PFSK-1 (cell line): ENCODE results near the gene NSUN2.

Experiments used
- FOXP2 ChIP-seq: optimal IDR thresholded peaks from 2 replicates; pipeline ENCODE3; 2011; ENCODE audit warnings: borderline replicate concordance, control low read depth, inconsistent platforms; ENCODE audit not compliant: insufficient read depth; ENCODE audit errors: extremely low read length, extremely low read depth
- POLR2AphosphoS5 ChIP-seq: IDR thresholded peaks from 2 replicates; pipeline ENCODE4 v1.6.1; 2012; ENCODE audit warnings: low read depth, mild to moderate bottlenecking, control low read depth, low read length, moderate library complexity
- SIN3A ChIP-seq: IDR thresholded peaks from 2 replicates; pipeline ENCODE4 v1.6.1; 2012; ENCODE audit warnings: mild to moderate bottlenecking, low read length, moderate library complexity, borderline replicate concordance; ENCODE audit not compliant: insufficient read depth
- TAF1 ChIP-seq: IDR thresholded peaks from 2 replicates; pipeline ENCODE4 v1.6.1; 2012; ENCODE audit warnings: low read length, control low read depth, borderline replicate concordance; ENCODE audit not compliant: insufficient read depth
- TF ChIP-seq, protein P1 (sequence below), 2 experiments: IDR thresholded peaks; 2 replicates each; pipeline versions ENCODE4 v1.6.1 to v1.8.0; 2011 to 2012; ENCODE audit warnings: low read depth in 2 of 2, low read length in 2 of 2, control low read depth in 1 of 2, inconsistent platforms in 1 of 2, mild to moderate bottlenecking in 1 of 2, moderate library complexity in 1 of 2; ENCODE audit not compliant: insufficient read depth in 1 of 2

Gene NSUN2

GRCh38 chr5:6553972-6554371 is 78.9 kb downstream of the NSUN2 start:
- TF ChIP-seq FOXP2 (no peak), POLR2AphosphoS5 (no peak), TAF1 (no peak), SIN3A (no peak)
- TF ChIP-seq, protein P1, sequence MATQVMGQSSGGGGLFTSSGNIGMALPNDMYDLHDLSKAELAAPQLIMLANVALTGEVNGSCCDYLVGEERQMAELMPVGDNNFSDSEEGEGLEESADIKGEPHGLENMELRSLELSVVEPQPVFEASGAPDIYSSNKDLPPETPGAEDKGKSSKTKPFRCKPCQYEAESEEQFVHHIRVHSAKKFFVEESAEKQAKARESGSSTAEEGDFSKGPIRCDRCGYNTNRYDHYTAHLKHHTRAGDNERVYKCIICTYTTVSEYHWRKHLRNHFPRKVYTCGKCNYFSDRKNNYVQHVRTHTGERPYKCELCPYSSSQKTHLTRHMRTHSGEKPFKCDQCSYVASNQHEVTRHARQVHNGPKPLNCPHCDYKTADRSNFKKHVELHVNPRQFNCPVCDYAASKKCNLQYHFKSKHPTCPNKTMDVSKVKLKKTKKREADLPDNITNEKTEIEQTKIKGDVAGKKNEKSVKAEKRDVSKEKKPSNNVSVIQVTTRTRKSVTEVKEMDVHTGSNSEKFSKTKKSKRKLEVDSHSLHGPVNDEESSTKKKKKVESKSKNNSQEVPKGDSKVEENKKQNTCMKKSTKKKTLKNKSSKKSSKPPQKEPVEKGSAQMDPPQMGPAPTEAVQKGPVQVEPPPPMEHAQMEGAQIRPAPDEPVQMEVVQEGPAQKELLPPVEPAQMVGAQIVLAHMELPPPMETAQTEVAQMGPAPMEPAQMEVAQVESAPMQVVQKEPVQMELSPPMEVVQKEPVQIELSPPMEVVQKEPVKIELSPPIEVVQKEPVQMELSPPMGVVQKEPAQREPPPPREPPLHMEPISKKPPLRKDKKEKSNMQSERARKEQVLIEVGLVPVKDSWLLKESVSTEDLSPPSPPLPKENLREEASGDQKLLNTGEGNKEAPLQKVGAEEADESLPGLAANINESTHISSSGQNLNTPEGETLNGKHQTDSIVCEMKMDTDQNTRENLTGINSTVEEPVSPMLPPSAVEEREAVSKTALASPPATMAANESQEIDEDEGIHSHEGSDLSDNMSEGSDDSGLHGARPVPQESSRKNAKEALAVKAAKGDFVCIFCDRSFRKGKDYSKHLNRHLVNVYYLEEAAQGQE (IDR thresholded peaks at IDR 0.05; ENCODE audit: insufficient read depth in 1 of 2, low read depth in 2 of 2, low read length in 2 of 2), result no peak

DNA sequence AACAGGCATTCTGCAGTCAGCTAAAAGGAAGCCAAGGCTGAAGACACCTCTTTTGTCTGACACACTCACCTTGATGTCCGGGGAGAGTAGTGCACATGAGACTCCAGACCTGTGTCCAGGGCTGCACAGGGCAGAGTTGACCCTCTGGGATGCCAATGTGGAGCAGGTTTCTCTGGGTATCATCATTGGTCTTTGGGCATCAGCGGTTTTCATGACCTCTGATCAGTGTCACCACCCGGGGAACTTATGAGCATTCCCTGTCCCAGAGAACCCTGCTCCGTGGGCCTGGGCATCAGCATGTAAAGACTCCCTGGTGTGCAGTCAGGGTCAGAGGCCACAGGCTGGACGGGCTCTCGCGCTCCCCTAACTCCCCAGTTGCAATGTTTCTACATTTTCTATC is 80.2 kb downstream of the NSUN2 start:
- TF ChIP-seq, protein P1 (IDR thresholded peaks at IDR 0.05; ENCODE audit: insufficient read depth in 1 of 2, low read depth in 2 of 2, low read length in 2 of 2), result no peak
- TF ChIP-seq SIN3A, result no peak

DNA sequence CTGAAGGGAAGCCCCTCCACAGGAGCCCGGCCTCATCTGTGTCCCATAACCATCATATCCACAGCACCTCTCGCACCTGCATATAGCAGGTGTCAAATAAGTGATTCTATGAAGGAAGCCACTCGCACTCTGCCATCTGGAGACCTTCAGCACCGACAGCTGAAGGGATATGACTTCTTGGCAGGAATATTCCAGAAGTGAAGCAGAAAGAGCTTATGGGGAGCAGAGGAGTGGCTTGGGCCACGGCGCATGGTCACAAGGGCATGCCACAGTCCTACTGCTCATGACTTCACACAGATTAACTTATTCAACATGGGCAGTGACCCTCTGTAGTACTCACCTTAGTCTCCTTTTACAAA is 80.9 kb downstream of the NSUN2 start:
- TF ChIP-seq, protein P1 (IDR thresholded peaks at IDR 0.05; ENCODE audit: insufficient read depth in 1 of 2, low read depth in 2 of 2, low read length in 2 of 2), result no peak
- TF ChIP-seq POLR2AphosphoS5, result no peak
- TF ChIP-seq SIN3A, result no peak
- no peak for TF ChIP-seq TAF1

- TF ChIP-seq TAF1, result no peak
- TF ChIP-seq SIN3A, result no peak
Observed at GRCh38 chr5:6551287-6551954, 81.4 kb downstream of the NSUN2 start.

DNA sequence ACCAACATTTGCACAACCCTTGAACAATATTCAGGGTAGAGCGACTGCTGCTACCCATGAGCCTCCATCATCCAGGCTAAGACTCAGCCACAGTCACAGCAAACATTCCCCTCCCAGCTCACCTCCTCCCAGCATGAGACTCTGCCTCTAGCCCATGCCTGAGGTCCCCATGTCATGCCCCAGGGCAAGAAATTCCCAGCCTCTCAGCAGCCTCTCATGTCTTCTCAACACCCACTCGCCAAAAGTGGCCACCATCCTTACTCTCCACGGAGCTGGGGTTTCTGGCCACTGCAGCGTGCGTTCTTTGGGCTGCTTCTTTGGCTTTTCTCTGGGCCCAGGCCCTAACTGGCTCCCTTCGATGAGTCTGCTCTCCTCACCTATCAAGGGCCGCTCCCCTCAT is 82.2 kb downstream of the NSUN2 start:
- TF ChIP-seq TAF1, result no peak
- no peak for TF ChIP-seq SIN3A
- TF ChIP-seq FOXP2, result no peak
- TF ChIP-seq POLR2AphosphoS5, result no peak
- TF ChIP-seq, protein P1 (IDR thresholded peaks at IDR 0.05; ENCODE audit: insufficient read depth in 1 of 2, low read depth in 2 of 2, low read length in 2 of 2), result no peak
